22Rv1 (cell line): ENCODE measurements around the gene ST8SIA6.

Experiments
- ZFX ChIP-seq: fragments of 450-650 bp; IDR thresholded peaks from 2 replicates; pipeline ENCODE4 v1.6.1; 2017; ENCODE audit warnings: antibody characterized with exemption, borderline replicate concordance
- TF ChIP-seq, protein P1 (sequence below): fragments of 450-650 bp; IDR thresholded peaks from 2 replicates; pipeline ENCODE4 v1.5.1; 2017; ENCODE audit warnings: mild to moderate bottlenecking

- TF ChIP-seq, protein P1, sequence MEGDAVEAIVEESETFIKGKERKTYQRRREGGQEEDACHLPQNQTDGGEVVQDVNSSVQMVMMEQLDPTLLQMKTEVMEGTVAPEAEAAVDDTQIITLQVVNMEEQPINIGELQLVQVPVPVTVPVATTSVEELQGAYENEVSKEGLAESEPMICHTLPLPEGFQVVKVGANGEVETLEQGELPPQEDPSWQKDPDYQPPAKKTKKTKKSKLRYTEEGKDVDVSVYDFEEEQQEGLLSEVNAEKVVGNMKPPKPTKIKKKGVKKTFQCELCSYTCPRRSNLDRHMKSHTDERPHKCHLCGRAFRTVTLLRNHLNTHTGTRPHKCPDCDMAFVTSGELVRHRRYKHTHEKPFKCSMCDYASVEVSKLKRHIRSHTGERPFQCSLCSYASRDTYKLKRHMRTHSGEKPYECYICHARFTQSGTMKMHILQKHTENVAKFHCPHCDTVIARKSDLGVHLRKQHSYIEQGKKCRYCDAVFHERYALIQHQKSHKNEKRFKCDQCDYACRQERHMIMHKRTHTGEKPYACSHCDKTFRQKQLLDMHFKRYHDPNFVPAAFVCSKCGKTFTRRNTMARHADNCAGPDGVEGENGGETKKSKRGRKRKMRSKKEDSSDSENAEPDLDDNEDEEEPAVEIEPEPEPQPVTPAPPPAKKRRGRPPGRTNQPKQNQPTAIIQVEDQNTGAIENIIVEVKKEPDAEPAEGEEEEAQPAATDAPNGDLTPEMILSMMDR: no peak
- no peak for TF ChIP-seq ZFX
Measured at GRCh38 chr10:17403161-17403560, 51.2 kb downstream of the ST8SIA6 start.
